Natural killer cell (primary cell): ENCODE data around the gene SLX9. TPM values are rescaled to one million over a fixed set of nuclear protein-coding genes. Genes with fewer than 3 reads are reported as not detected.
"Not testable (repeated sequence)": the region's sequence is repeated elsewhere in the genome, so short reads cannot be mapped to it uniquely, and the experiment has no call there.

Experiments used
- ATAC-seq, 3 donors: fragments of 150-1000 bp in 2 of 3; fragments of 200-7000 bp in 1 of 3; cut with Tn5 transposase; 1 replicate in 1 of 3; 2 replicates in 2 of 3; pipeline ENCODE4 v1.10.0; 2021; ENCODE audit warnings: mild to moderate bottlenecking in 2 of 3, moderate library complexity in 2 of 3
- DNase-seq, 2 donors: peaks; one replicate each; pipeline versions ENCODE4 v3.0.0 to v3.0.0-alpha.2; 2013 to 2021; ENCODE audit warnings: mixed read lengths in 1 of 2
- H3K27ac ChIP-seq: one replicate; pipeline ENCODE4 v1.5.1; 2013; ENCODE audit warnings: mild to moderate bottlenecking, low read length
- H3K27me3 ChIP-seq: one replicate; pipeline ENCODE4 v1.6.1; 2013; ENCODE audit warnings: low read length; ENCODE audit not compliant: control insufficient read depth, insufficient read depth
- H3K36me3 ChIP-seq: one replicate; pipeline ENCODE4 v1.6.1; 2013; ENCODE audit warnings: low read length; ENCODE audit not compliant: control insufficient read depth, insufficient read depth
- H3K4me1 ChIP-seq: one replicate; pipeline ENCODE4 v1.6.1; 2013; ENCODE audit warnings: low read length; ENCODE audit not compliant: control insufficient read depth, insufficient read depth
- H3K4me3 ChIP-seq: one replicate; pipeline ENCODE4 v1.5.1; 2013; ENCODE audit warnings: low read length
- H3K9me3 ChIP-seq: one replicate; pipeline ENCODE4 v1.6.1; 2013; ENCODE audit warnings: low read length; ENCODE audit not compliant: control insufficient read depth, insufficient read depth
- H3K27ac Mint-ChIP-seq, 2 donors: one replicate each; pipeline ENCODE4 v1.8.0; 2022; ENCODE audit warnings: mild to moderate bottlenecking in 2 of 2, mixed read lengths in 2 of 2, moderate library complexity in 1 of 2
- H3K27me3 Mint-ChIP-seq, 2 donors: one replicate each; pipeline ENCODE4 v1.8.0; 2022; ENCODE audit warnings: low read depth in 2 of 2, mixed read lengths in 2 of 2
- H3K36me3 Mint-ChIP-seq: one replicate; pipeline ENCODE4 v1.8.0; 2022; ENCODE audit warnings: mixed read lengths
- H3K4me1 Mint-ChIP-seq, 2 donors: one replicate each; pipeline ENCODE4 v1.8.0; 2022; ENCODE audit warnings: mixed read lengths in 2 of 2
- H3K4me3 Mint-ChIP-seq: one replicate; pipeline ENCODE4 v1.8.0; 2022; ENCODE audit warnings: mild to moderate bottlenecking, moderate library complexity, mixed read lengths
- H3K9me3 Mint-ChIP-seq, 2 donors: one replicate each; pipeline ENCODE4 v1.8.0; 2022; ENCODE audit warnings: mixed read lengths in 2 of 2
- CTCF ChIP-seq: fragments of 200-600 bp; IDR thresholded peaks from one replicate; pipeline ENCODE4 v1.8.0; 2022; ENCODE audit warnings: antibody characterized with exemption
- WGBS: methylation state at CpG from one replicate; pipeline ENCODE4 v1.1.7; 2013; ENCODE audit warnings: missing lambda C conversion rate; ENCODE audit not compliant: insufficient coverage; 5-methylcytosine and 5-hydroxymethylcytosine counted together
- intact Hi-C: fragments of 100-400 bp; cut with micrococcal nuclease; formaldehyde crosslinking; loops from one replicate; pipeline ENCODE4 v1.14.2; 2022
- total RNA-seq, 4 donors: library from RNA; stranded (reverse); fragments of 120-200 nt in 1 of 4; gene quantifications; one replicate each; pipeline versions ENCODE4 v1.2.3 to v1.2.4, GENCODE V29; 2013 to 2022

The SLX9 gene
- total RNA-seq, 3 donors from 2014 or later (not counting 1 experiment from before 2014, with no cell fraction given), result 12.8 to 22.9 (median 20.0) TPM

GRCh38 chr21:45021428-45022347 lies 81.9 kb downstream of the SLX9 start:
- H3K4me1 Mint-ChIP-seq, result peaks cover 7 to 8% of the 10 kb centered on the region in 2 donors

GRCh38 chr21:45022348-45022675 lies 82.5 kb downstream of the SLX9 start:
- Histone ChIP-seq H3K4me1 (peaks cover 3% of the 10 kb centered on the region), H3K27ac (no peak overlapping the region), H3K4me3 (no peak overlapping the region), H3K9me3 (no peaks in the 10 kb centered on the region), H3K36me3 (no peaks in the 10 kb centered on the region), H3K27me3 (peaks cover 11% of the 10 kb centered on the region)
- intact Hi-C loops, result no loop called here
- Mint-ChIP-seq H3K27me3 (peaks cover 14 to 16% of the 10 kb centered on the region in 2 donors), H3K36me3 (no peaks in the 10 kb centered on the region), H3K4me1 (peaks cover 7 to 8% of the 10 kb centered on the region in 2 donors), H3K27ac (no peak overlapping the region), H3K9me3 (peaks cover 3 to 4% of the 10 kb centered on the region in 2 donors), H3K4me3 (no peak overlapping the region)
- 91% methylated on average over 8 of the region's 8 CpGs for WGBS
- DNase-seq (no peak), ATAC-seq (no peak)
- TF ChIP-seq CTCF, result no peak

More at GRCh38 chr21:45021428-45022347, 81.9 kb downstream of the SLX9 start:
- Histone ChIP-seq H3K27ac (no peak overlapping the region), H3K27me3 (peaks cover 12% of the 10 kb centered on the region), H3K4me1 (peaks cover 3% of the 10 kb centered on the region), H3K9me3 (no peaks in the 10 kb centered on the region), H3K4me3 (no peak overlapping the region), H3K36me3 (no peaks in the 10 kb centered on the region)
- Mint-ChIP-seq H3K27ac (no peak overlapping the region), H3K4me3 (no peak overlapping the region), H3K27me3 (peaks cover 16 to 20% of the 10 kb centered on the region in 2 donors), H3K36me3 (no peaks in the 10 kb centered on the region), H3K9me3 (peaks cover 3 to 4% of the 10 kb centered on the region in 2 donors)
- WGBS, result 90% methylated on average over 30 of the region's 31 CpGs
- ATAC-seq, result no peak
- intact Hi-C loops, result no loop called here
- no peak for DNase-seq
- no peak for TF ChIP-seq CTCF

- Histone ChIP-seq H3K9me3 (no peaks in the 10 kb centered on the region), H3K4me1 (peaks cover 3% of the 10 kb centered on the region), H3K36me3 (no peaks in the 10 kb centered on the region), H3K27me3 (peaks cover 8% of the 10 kb centered on the region), H3K27ac (no peak overlapping the region), H3K4me3 (no peak overlapping the region)
- ATAC-seq (no peak), DNase-seq (no peak)
- H3K4me1 Mint-ChIP-seq, result peaks cover 3 to 4% of the 10 kb centered on the region in 2 donors
- no peak overlapping the region for H3K27ac Mint-ChIP-seq
- intact Hi-C loops, result no loop called here
- H3K4me3 Mint-ChIP-seq, result no peak overlapping the region
- H3K36me3 Mint-ChIP-seq, result no peaks in the 10 kb centered on the region
- peaks cover 3 to 4% of the 10 kb centered on the region in 2 donors for H3K9me3 Mint-ChIP-seq
- whole genome bisulfite sequencing, result 94% methylated on average over 5 of the region's 5 CpGs
- TF ChIP-seq CTCF, result no peak
- peaks cover 10 to 11% of the 10 kb centered on the region in 2 donors for H3K27me3 Mint-ChIP-seq
Measured at GRCh38 chr21:45022736-45023135, 82.9 kb downstream of the SLX9 start.

GRCh38 chr21:45024516-45024915 lies 84.7 kb downstream of the SLX9 start:
- WGBS, result 94% methylated on average over 2 of the region's 4 CpGs
- H3K4me3 Mint-ChIP-seq, H3K4me1 Mint-ChIP-seq, H3K27me3 ChIP-seq, ATAC-seq, H3K36me3 Mint-ChIP-seq, H3K36me3 ChIP-seq, DNase-seq, H3K9me3 ChIP-seq, H3K27ac ChIP-seq, intact Hi-C loops, H3K27me3 Mint-ChIP-seq, H3K4me3 ChIP-seq, H3K4me1 ChIP-seq, H3K9me3 Mint-ChIP-seq, H3K27ac Mint-ChIP-seq: not testable (repeated sequence)
